GM19351 (cell line): ENCODE data around the gene BLZF1.
"Not testable (repeated sequence)": the region's sequence is repeated elsewhere in the genome, so short reads cannot be mapped to it uniquely, and the experiment has no call there.

Experiments used
- ATAC-seq: cut with Tn5 transposase; IDR thresholded peaks from one replicate; pipeline ENCODE4 v1.9.1; 2021; ENCODE audit warnings: mild to moderate bottlenecking, moderate library complexity; ENCODE audit not compliant: unreplicated experiment

Gene BLZF1

DNA sequence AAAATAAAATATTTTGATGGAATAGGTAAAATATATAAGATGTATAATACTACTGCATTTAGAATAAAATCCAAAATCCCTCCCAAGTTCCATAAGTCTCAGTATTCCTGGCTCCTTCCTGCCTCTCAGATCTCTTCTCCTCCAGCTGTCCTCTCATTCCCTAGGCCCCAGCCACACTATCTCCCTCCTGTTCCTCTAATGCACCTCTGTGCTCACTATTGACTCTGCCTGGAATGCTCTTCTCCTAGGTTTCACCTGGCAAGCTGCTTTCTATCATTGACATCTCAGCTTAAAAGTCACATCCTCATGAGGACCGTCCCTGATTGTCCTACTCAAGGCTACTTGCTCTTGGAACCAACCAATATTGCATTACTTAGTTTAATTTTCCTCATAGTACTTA is 7.6 kb upstream of the BLZF1 start:
- no peak for ATAC-seq

DNA sequence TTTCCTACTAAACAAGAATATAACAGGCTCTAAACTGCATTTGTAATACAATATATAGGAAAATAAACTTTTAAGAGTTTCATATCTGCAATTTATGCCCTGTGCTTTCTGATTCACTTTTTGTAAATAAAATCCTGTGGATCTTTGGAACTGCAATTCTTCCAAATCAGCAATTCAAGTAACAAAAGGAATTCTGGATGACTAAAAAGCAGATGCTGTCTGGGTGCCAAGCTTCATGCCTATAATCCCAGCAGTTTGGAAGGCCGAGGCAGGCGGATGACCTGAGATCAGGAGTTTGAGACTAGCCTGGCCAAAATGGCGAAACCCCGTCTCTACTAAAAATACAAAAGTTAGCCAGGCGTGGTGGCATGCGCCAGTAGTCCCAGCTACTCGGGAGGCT is 6.7 kb upstream of the BLZF1 start:
- no peak for ATAC-seq

DNA sequence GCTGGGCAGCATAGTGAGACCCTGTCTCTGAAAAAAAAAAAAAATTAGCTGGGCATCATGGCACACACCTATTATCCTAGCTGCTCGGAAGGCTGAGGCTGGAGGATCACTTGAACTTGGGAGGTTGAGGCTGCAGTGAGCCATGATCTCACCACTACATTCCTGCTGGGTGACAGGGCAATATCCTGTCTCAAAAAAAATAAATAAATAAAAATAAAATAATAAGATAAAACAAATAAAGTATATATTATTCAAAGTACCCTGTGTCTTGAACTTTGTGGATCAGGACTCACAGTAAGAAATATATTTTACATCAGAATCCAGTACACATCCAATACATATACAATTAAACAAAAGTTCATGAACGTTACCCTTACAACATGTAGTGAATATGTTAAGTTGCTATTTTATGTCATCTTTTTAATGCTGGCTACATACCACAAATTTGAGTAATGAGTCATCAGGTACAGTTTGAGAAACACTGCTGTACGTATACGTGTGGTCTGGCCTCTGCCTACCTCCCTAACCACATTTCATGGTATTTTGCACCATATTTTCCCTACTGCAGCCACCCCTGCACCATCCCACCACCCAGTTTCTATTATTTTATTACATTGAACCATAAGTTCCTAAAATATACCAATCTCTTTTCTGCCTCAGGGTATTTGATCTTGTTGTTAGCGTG is 4.8 kb upstream of the BLZF1 start:
- ATAC-seq: peak; percentile 46

DNA sequence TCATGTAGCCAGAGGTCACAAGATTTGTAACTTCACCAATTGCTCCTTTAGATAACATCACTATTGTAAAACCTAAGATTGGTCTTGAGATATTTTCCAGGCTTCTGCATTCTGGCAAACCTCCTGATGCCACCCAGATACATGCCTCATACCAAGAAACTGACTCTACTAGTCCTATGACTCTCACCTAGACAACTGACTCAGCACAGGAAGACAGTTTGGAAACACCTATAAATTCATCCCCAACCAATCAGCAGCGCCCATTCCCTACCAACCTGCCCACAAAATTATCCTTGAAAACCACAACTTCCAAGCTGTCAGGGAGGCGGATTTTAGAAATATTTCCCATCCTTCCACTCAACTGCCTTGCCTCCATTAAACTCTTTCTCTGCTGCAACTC is 3.0 kb upstream of the BLZF1 start:
- no peak for ATAC-seq

DNA sequence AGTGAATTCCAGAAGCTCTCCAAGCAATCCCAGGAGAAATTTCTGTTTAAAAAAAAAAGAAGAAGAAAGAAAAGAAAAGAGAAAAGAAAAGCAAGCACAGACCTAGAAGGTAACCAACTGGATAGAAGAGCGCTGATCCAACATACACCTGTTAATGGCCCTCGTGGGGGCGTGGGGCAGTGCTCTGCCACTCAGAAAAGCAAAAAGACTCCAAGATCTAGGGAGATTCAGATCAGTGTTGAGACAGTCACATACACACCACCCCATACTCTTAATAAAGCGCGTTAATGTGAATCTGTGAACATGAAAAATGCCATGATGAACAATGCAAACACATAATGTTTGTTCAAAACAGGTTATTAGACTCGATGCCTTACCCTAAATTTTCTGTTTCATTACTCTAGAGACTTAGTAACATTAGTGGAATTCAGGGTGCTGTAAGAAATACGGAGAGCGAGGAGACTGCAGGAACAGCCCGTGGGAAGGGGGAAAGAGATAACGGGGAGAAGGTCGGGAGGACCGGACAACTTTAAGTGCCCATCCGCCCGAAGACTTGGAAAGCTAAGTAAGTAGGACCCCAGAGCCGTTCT is 804 bp upstream of the BLZF1 start:
- ATAC-seq: no peak

DNA sequence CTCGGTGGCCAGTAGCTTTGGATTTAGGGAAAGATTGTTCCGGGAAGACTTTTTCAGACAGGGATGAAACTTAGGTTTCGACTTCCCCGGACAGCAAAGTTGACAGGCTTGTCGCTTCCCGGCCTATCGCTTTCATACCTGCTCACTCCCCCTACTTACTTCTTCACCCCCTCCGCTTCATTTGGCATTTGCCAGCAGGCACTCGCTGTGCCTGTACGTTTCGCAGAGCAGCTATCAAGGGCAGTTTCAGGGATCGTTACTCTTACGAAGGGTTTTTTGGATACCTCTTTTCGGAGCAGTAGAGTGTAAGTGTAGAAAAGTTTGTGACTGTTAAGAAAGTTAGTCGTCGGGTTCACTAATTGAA is 393 bp downstream of the BLZF1 start:
- ATAC-seq: no peak

DNA sequence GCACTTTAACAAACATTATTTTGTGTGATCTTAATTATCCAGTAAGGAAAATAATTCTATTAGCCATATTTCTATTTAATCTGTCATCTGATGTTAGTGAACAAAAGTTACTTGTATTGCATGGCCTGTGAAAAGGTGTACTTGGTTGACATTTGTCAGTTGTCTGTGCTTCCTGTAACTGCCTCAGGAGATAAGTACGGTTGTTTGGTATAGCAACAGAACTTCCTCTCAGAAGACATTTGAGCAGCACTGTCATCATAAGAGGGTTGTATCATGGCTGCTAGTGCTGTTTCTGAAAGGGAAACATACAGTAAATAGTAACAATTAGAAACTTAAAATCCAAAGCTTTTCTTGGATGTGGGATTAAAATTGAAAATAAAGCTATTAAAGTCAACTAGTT is 3.4 kb downstream of the BLZF1 start:
- no peak for ATAC-seq

DNA sequence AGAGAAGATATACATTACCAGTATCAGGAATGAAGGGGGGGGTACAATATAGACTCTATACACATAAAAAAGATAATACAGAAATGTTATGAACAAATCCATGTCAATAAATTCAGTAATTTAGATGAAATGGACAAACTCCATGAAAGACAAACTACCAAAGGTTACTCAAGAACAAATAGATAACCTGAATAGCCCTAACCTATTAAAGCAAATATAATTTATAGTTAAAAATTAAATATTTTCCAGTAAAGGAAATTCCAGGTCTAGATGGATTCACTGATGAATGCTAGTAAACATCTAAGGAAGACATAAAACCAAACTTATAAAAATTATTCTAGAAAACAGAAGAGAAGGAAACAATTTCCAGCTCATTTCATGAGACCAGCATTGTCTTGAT is 13.2 kb downstream of the BLZF1 start:
- ATAC-seq: no peak

DNA sequence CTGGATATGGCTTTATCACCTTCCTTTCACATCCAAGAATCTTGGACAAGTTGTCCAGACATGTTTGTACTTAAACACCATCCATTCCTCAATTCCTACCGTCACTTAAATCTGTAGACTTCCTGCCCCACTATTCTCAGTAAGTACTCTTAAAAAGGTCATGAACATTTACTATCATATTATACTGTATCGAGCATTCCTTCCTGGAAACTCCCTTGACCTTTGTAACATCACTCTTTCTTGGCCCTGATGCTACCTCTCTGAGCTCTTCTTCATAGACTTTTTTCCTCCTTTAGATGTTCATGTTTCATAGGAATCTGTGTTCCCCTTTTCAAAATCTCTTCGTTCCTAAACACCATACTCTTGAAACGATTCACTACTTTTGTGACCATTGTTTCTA is 15.5 kb downstream of the BLZF1 start:
- no peak for ATAC-seq

DNA sequence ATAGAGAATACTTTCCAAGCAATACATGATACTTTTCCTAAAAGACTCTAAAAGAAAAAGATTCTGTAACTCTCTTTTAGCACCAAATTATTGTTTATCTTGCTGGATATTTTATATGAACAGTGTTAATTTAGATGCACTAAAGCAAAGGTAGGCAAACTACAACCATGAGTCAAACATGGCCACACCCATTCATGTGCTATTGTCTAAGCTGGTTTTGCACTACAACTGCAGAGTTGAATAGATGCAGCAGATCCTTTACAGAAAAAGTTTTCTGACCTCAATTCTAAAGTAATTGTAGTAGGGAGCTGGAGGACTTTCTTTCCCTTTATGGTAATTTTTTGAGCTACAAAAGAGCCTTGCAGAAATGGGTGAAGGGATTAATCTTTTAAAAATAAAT is 19.4 kb downstream of the BLZF1 start:
- no peak for ATAC-seq

DNA sequence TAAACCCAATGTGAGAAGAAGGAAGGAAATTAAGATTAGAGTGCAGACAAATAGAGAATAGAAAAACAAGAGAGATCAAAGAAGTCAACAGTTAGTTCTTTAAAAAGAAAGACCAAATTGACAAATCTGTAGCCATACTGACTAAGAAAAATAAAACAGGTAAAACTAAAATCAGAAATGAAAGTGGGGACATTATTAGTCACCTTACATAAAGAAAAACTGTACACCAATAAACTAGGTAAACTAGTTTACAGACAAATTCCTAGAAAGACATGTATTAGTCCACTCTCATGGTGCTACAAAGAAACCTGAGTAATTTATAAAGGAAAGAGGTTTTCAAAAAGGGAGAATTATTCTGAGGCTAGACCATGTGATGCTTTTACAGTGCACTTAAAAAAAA is 22.3 kb downstream of the BLZF1 start:
- ATAC-seq: peak; percentile 88

DNA sequence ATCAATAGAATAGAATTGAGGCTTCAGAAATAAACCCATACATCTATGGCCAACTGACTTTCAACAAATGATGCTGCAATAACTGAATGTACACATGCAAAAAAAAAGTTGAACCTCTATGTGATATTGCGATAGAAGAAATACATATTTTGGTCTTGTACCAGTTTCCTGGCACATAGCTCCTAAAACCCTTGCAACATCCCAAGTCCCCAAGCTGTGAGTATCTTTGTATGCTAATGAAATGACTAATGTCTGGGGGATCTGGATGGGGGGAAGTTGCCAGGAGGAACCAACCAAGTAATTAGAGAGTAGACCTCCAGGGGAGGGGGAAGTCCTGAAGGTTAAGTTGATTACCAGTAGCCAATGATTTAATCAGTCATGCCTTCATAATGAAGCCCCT is 24.4 kb downstream of the BLZF1 start:
- no peak for ATAC-seq

DNA sequence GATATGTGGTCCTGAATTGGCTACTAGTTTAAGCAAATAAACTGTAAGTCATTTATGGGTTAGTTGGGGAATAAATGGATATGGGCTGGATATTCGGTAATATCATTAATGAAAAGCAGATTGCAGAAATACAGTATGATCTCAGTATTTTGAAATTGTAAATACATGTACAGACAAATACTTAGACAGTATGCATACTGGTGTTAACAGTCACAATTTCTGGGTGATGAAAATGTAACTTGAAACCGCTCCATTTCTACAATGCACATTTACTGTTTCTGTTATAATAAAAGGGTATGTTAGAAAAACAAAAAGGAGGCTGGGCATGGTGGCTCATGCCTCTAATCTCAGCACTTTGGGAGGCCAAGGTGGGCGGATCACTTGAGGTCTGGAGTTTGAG is 28.0 kb downstream of the BLZF1 start:
- ATAC-seq: no peak

DNA sequence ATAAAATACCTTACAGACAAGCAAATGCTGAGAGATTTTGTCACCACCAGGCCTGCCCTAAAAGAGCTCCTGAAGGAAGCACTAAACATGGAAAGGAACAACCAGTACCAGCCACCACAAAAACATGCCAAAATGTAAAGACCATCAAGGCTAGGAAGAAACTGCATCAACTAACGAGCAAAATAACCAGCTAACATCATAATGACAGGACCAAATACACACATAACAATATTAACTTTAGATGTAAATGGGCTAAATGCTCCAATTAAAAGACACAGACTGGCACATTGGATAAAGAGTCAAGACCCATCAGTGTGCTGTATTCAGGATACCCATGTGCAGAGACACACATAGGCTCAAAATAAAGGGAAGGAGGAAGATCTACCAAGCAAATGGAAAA is 34.6 kb downstream of the BLZF1 start:
- not testable (repeated sequence) for ATAC-seq

DNA sequence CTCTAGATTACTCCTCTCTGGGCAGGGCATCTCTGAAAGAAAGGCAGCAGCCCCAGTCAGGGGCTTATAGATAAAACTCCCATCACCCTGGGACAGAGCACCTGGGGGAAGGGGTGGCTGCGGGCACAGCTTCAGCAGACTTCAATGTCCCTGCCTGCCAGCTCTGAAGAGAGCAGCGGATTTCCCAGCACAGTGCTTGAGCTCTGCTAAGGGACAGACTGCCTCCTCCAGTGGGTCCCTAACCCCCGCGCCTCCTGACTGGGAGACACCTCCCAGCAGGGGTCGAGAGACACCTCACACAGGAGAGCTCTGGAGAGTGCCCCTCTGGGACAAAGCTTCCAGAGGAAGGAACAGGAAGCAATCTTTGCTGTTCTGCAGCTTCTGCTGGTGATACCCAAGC is 40.3 kb downstream of the BLZF1 start:
- not testable (repeated sequence) for ATAC-seq

DNA sequence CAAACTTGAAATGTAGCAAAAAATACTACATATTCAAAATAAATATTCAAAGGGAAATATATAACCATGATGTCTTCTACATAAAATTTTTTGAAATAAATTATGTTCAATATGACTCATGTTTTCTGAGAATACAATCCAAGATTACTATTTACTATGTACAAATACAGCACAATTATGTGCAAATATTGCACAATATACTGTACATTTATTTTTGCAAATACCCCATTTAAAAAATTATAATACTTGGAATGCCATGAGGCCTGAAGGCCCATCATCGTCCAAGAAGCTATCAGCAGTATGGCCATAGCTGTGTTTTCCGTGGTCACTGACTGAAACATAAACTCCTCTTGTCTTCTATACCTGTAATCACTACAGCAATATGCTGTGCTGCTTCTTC is 47.0 kb downstream of the BLZF1 start:
- no peak for ATAC-seq

DNA sequence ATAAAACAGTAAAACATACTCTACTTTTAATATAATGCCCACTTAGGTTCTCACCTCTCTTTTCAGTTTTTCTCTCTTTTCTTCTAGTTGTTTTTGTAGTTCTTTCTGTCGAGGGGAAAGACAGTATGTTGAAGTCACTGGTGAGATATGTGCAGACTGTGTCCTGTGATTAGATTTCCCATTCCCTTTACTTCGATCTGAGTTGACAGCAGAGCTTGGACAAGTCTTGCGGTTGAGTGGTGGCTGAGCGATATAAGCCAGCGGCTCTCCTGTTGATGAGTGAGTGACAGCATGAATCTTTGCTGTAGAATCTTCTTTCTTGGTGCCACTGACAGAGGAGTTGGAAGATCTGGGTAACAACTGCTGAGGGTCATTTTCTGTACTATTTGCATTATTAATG is 53.3 kb downstream of the BLZF1 start:
- ATAC-seq: no peak

DNA sequence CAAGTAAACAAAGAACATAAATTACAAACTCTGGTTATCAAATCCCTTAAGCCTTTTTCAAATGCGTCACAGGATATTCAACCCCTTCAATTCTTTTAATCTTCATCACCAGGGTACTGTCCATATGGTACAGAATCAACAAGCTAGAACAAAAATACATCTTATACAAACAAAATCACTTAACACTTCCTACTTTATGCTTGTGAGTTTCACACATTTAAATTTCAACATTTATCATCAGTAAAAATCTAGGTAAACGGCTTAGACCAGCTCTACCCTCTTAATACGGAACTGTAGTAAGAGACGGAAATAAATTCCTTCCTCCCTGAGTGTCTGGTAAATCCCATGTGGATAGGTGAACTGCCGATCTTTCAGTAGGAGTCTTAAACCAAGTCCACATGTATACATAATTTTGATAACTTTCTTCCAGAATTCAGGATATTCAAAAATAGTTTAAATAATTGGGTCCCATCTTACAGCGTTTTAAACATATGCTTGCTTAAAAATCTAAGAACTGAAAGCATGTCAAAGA is 58.2 kb downstream of the BLZF1 start:
- no peak for ATAC-seq

DNA sequence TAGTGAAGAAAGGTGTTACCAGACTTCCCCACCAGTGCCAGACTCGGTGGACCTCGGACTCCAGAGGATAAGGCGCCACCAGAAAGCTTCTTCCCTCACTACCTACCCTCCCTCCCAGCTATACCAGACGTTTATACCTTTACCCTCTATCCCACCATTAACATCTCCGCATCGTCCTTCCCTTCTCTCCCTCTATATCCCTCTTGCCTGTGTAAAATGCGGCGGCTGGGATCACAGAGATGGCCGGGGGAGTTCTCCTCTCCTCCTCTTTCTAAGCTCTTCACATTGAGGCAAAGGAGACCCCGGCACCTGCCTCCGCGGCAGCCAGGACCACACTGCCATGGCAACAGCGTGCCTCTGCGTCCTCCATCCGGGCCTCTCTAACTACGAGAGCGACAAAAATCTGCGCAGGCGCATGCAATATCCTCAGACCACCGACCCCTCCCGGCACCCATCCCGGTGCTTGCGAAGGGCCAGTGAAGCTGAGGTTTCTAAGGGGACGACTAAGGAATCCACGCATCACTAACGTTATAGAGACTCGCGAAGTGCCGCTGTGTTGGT is 59.2 kb downstream of the BLZF1 start, which contains the start of gene CCDC181:
Gene CCDC181 (minus strand): TSS at position 394 of the 561 bp plus-strand sequence. CDS start 2,547 bp downstream, outside the sequence.
- ATAC-seq: no peak
